Nephron progenitor cell (in vitro differentiated cells): ENCODE data around the gene CUL7.

ENCODE experiments used
- DNase-seq: peaks from one replicate; pipeline ENCODE4 v3.0.0; 2021
- H3K27ac Mint-ChIP-seq: 2 replicates; pipeline ENCODE4 v1.8.0; 2021; ENCODE audit warnings: mild to moderate bottlenecking, moderate library complexity, mixed read lengths
- H3K27me3 Mint-ChIP-seq: 2 replicates; pipeline ENCODE4 v1.8.0; 2021; ENCODE audit warnings: mild to moderate bottlenecking, low read depth, mixed read lengths; ENCODE audit not compliant: poor library complexity
- H3K36me3 Mint-ChIP-seq: 2 replicates; pipeline ENCODE4 v1.8.0; 2021; ENCODE audit warnings: low read depth, mixed read lengths
- H3K4me1 Mint-ChIP-seq: 2 replicates; pipeline ENCODE4 v1.8.0; 2021; ENCODE audit warnings: mixed read lengths
- H3K4me3 Mint-ChIP-seq: 2 replicates; pipeline ENCODE4 v1.8.0; 2021; ENCODE audit warnings: mild to moderate bottlenecking, moderate library complexity, mixed read lengths
- H3K9me3 Mint-ChIP-seq: 2 replicates; pipeline ENCODE4 v1.8.0; 2021; ENCODE audit warnings: mild to moderate bottlenecking, moderate library complexity, mixed read lengths
- TF ChIP-seq, protein P1 (sequence below): fragments of 200-600 bp; sonication (generic); IDR thresholded peaks from 2 replicates; pipeline ENCODE4 v1.5.0; 2021; ENCODE audit warnings: antibody characterized with exemption

Gene CUL7

DNA sequence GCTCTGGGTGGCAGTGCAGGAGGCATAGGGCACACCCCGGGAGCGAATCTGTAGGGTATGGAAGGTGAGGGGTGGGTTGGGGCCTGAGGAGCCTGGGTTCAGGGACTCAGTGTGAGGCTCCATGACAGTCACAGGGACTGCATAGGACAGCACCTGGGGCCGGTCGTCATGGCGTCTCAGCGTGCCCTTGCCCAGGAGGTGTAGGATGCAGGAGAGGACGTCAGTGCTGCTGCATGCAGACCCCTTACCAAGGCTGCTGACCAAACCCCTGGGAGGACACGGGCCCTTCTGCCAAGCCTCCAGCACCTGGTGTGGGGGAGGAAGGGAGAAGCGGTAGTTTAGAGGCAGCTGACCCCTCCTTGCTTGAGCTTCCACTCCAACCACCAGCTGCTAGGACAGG, 15.9 kb downstream of the CUL7 start:
- no peak overlapping the region for H3K4me3 Mint-ChIP-seq
- no peaks in the 10 kb centered on the region for H3K4me1 Mint-ChIP-seq
- H3K27ac Mint-ChIP-seq: peak overlapping the region; percentile 82
- H3K36me3 Mint-ChIP-seq: peaks cover 75% of the 10 kb centered on the region
- no peak for DNase-seq
- TF ChIP-seq, protein P1, sequence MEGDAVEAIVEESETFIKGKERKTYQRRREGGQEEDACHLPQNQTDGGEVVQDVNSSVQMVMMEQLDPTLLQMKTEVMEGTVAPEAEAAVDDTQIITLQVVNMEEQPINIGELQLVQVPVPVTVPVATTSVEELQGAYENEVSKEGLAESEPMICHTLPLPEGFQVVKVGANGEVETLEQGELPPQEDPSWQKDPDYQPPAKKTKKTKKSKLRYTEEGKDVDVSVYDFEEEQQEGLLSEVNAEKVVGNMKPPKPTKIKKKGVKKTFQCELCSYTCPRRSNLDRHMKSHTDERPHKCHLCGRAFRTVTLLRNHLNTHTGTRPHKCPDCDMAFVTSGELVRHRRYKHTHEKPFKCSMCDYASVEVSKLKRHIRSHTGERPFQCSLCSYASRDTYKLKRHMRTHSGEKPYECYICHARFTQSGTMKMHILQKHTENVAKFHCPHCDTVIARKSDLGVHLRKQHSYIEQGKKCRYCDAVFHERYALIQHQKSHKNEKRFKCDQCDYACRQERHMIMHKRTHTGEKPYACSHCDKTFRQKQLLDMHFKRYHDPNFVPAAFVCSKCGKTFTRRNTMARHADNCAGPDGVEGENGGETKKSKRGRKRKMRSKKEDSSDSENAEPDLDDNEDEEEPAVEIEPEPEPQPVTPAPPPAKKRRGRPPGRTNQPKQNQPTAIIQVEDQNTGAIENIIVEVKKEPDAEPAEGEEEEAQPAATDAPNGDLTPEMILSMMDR: no peak
- H3K9me3 Mint-ChIP-seq: no peaks in the 10 kb centered on the region
- no peaks in the 10 kb centered on the region for H3K27me3 Mint-ChIP-seq

GRCh38 chr6:43037197-43037596, 16.5 kb downstream of the CUL7 start:
- peaks cover 75% of the 10 kb centered on the region for H3K36me3 Mint-ChIP-seq
- no peaks in the 10 kb centered on the region for H3K27me3 Mint-ChIP-seq
- H3K4me3 Mint-ChIP-seq: no peak overlapping the region
- DNase-seq: no peak
- TF ChIP-seq, protein P1: no peak
- peak overlapping the region; percentile 82 for H3K27ac Mint-ChIP-seq
- H3K9me3 Mint-ChIP-seq: no peaks in the 10 kb centered on the region
- no peaks in the 10 kb centered on the region for H3K4me1 Mint-ChIP-seq

GRCh38 chr6:43036712-43037111, 16.9 kb downstream of the CUL7 start:
- Mint-ChIP-seq H3K36me3 (peaks cover 76% of the 10 kb centered on the region), H3K4me3 (no peak overlapping the region), H3K27me3 (no peaks in the 10 kb centered on the region), H3K27ac (peak overlapping the region; percentile 68), H3K9me3 (no peaks in the 10 kb centered on the region), H3K4me1 (no peaks in the 10 kb centered on the region)
- TF ChIP-seq, protein P1: no peak
- no peak for DNase-seq

- no peak overlapping the region for H3K27ac Mint-ChIP-seq
- TF ChIP-seq, protein P1: no peak
- no peaks in the 10 kb centered on the region for H3K9me3 Mint-ChIP-seq
- H3K4me3 Mint-ChIP-seq: no peak overlapping the region
- DNase-seq: no peak
- H3K4me1 Mint-ChIP-seq: no peaks in the 10 kb centered on the region
- H3K36me3 Mint-ChIP-seq: peaks cover 79% of the 10 kb centered on the region
- H3K27me3 Mint-ChIP-seq: no peaks in the 10 kb centered on the region
Observed at GRCh38 chr6:43035495-43036194, 18.0 kb downstream of the CUL7 start.

DNA sequence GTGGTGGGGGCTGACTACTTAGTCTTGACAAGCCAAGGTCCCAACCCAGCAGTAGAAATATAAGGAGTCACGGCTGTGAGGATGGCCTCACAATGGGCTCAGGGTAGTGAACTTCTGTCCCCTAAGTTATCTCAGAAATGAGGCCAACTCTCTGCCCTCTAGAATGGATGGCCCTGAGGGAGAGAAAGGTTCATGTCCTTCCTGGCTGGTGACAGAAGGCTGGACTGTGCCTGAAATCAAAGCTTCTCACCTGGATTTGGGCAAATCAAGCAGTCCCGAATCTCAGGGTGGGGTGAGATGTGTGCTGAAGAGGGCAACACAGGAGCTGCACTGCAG, 19.5 kb downstream of the CUL7 start:
- H3K36me3 Mint-ChIP-seq: peaks cover 85% of the 10 kb centered on the region
- no peaks in the 10 kb centered on the region for H3K27me3 Mint-ChIP-seq
- peak overlapping the region; percentile 51 for H3K27ac Mint-ChIP-seq

More for the DNA sequence above, 19.5 kb downstream of the CUL7 start:
- no peaks in the 10 kb centered on the region for H3K4me1 Mint-ChIP-seq
- DNase-seq: no peak
- TF ChIP-seq, protein P1: no peak
- no peak overlapping the region for H3K4me3 Mint-ChIP-seq
- no peaks in the 10 kb centered on the region for H3K9me3 Mint-ChIP-seq
